Stimulated activated CD4-positive, alpha-beta T cell treated with anti-CD3 and anti-CD28 coated beads, Interleukin-2, amount 100 ng/mL, for 24 hours (primary cell): ENCODE results near the gene FOXN1.
A peak's percentile ranks its signal among the peaks of the same experiment; 100 is the strongest.

Source experiments
- DNase-seq, 2 donors: peaks; one replicate each; pipeline ENCODE4 v3.0.0-alpha.2; 2020

Gene FOXN1

DNA sequence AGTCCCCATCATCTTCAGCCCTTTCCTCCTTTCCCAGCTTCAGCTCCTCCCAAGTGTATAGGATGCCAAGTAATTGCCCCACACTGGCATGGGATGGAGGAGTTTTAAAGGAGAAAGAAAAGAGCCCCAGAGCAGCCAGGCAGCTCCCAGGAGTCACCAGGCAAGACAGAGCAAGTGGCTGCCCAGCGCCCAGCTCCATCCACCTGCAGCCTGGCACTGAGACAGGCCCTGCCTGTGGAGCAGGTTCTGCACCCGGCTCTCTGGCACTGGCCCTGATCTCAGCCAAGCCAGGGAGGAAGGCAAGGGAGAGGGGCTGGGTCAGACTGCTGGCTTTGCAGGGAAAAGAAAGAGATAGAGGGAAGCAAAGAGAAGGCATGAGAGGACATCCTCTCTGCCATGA is 21.7 kb downstream of the FOXN1 start:
- DNase-seq, result no peak

DNA sequence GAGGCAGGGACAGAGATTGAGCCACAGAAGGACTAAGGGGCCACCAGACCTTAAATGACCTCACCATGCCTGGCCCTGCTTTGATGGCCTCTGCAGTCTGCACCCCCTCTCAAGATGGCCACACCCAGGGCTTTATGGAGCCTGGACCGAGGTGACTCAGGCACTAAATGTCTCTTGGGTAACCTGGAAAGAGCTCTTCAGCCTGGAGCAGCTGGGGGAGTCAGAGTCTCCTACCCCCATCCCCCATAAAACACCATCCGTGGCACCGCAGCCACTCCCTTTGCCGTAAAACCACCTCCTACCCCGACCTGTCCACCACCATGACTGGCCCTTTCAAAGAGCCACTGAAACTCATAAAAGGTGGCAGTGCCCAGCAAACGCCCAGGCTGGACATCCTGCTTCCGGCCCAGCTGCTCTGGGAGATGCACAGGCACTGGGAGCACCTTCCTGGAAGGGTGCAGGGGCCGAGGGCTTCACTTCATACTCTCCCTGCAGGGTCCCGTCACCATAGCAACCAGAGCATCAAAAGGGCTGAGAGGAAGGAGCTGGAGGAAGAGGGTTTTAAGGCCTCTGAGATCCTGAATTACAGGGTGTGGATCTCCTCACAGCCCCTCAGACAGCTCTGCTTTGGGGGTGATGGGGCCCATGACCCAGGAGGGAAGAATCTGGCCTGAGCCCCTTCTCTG is 22.3 kb downstream of the FOXN1 start:
- no peak for DNase-seq

DNA sequence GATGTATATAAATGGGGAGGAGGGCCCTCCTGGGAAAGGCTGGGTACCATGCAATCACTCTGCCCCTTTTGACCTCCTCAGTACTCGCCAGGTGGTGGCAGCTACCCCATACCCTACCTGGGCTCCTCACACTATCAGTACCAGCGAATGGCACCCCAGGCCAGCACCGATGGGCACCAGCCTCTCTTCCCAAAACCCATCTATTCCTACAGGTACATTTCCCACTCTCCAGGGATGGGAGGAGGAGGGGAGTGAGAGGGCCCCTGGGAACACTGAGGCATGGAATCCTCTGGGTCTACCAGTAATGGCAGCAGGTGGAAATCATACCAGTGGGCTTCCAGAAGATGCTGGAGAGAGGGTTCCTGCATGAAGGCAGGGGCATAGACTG is 22.9 kb downstream of the FOXN1 start:
- no peak for DNase-seq

DNA sequence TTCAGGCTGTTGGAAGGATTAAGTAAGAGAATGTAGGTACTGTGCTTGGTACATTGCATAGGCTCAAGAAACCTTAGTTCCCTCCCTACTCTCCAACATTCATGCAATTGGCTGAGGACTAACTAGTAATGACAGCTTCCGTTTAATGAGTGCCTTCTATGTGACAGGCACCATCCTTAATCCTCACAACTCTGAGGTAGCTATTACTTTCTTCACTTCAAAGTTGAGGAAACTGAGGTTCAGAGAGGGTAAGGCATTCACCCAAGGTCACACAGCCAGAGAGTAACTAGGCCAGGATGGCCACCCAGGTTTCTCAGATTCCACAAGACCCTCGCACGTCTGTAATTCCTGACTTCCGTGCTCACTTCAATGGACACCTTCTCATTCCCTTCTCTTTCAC is 24.1 kb downstream of the FOXN1 start:
- no peak for DNase-seq

DNA sequence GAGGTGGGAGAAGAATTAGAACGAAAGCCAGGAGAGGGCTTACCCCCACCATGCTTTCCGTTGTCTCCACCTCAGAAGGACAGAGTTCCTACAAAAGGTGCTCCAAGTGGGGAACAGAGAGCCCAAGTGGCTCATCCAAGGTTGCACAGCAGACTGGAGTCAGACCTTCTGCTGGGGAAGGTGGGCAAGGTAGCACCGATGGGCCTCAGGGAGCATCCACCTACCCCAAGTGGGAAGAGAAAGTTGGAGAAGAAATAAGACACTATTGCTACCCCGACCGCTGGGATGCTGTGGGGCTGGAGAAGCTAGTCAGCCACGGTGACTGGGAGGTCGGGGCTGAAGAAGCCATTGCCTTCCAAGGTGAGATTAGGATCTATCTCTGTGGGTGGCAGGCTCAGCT is 24.8 kb downstream of the FOXN1 start:
- no peak for DNase-seq

DNA sequence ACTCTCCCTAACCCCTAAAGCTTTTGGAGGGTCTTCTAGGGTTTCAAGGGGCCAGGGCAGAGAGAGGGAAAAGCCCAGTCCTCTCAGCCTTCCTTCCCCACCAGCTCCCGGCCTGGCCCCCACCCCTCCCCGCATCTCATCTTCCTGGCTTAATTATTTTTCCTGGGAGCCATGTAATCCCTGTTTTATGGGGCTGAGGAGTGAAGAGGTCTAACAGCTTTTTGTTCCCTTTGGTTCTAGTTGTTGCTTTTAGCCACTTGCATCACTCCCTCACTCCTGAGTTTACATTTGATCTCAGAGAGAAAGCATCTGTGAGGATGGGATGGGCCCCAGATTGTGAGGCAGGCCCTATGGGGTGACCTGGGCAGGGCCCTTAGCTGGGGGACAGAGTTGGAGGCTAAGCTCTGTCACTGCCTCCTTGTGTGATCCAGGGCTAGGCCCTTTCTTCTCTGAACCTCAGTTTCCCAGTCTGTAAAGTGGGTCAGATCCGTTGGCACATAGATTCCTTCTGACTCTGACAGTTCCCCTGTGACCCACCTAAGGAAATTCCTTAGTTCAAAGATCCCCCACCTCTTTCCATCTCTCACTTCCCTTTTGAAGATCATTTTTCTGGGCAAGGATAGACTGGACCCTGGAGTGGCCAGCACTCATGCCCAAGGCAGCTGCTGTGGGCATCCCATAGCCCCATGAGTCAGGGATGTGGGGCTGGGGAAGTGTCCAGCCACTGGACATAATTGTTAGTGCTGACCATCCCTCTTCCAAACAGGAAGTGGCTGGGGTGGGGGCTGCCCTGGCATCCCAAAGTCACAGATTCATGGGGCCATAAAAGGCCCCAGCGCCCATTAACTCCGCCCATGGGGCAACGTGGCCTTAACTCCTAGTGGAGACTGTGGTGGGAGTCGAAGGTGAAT is 26.2 kb downstream of the FOXN1 start:
- no peak for DNase-seq

DNA sequence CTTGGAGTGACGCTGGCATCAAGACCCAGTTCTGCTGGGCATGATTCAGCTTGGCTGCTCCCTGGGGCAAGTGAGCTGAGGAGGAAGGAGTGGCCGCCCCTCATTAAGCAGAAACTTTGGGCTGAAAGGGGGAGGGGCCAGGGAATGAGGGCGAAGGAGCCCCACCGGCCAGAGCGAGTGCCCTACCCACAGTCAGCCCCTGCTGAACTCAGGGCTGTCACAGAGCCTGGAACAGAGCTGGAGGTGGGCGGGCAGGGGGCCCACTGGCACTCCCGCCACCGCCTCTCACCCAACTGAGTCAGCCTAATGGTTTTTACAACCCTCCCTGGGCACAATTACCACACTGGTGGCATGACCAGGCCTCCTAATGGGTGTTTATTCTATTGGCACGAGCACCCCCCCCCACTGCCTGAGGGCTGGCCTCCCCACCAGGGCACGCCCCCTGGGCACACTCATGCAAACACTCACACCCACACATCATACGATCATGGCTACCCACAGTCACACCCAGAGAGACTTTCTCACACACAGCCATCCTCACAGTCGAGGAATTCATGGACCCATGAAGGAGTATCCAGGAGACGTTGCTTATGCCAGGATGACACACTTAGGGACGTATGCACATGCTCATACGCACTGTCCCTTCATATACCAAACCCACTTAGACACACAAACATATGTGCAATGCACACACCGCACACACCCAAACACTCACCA is 27.1 kb downstream of the FOXN1 start:
- DNase-seq, result no peak

DNA sequence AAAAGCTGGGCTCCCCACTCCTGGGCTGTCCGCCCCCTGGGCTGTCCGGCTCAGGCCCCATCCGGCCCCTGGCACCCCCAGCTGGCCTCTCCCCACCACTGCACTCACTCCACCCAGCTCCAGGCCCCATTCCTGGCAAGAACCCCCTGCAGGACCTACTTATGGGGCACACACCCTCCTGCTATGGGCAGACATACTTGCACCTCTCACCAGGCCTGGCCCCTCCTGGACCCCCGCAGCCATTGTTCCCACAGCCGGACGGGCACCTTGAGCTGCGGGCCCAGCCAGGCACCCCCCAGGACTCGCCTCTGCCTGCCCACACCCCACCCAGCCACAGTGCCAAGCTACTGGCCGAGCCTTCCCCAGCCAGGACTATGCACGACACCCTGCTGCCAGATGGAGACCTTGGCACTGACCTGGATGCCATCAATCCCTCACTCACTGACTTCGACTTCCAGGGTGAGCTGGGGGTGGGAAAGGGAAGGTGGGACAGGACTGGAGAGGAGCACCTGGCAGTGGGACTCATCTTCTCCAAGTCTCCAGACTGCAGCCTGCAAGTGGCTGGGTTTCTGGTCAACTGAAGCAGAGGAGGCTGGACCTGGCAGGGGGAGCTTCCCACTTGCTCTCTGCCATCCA is 28.7 kb downstream of the FOXN1 start:
- no peak for DNase-seq

DNA sequence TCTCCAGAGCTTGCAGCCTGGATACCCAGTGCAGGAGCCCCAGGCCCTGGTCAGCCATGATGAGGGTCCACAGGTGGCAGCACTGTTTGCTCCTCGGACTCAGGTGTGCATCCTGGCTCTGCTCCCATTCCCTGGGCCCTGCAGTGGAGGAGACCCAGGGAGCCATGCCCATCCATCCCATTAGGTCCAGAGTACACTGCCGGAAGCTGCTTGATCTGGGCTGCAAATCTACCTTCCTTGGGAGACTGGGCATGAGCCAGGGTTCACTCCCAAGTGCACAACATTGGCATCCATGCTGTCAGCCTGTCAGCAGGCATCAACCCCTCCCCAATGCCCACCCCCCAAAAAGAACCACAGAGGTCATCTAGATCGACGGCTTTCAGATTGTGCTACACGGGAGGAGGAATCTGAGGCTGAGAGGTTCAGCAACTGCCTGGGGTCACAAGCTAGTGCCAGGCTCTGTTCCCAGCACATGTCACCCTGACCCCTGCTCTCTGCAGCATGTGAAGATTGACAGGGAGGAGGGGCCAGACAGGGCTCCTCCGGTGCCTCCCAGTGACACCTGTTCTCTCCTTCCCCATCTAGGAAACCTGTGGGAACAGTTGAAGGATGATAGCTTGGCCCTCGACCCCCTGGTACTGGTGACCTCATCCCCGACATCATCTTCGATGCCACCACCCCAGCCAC is 30.5 kb downstream of the FOXN1 start:
- no peak for DNase-seq

DNA sequence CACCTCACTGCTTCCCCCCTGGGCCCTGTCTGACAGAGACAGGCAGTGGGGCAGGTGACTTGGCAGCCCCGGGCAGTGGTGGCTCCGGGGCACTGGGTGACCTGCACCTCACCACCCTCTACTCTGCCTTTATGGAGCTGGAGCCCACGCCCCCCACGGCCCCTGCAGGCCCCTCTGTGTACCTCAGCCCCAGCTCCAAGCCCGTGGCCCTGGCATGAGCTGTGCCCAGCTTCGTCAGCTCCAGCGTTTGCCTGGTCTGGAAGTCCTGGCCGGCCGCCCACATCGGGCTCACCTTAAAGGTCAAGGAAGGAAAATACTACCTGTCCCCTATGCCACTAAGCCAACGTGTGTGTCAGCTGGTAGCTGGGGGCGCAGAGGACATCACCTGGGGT is 31.1 kb downstream of the FOXN1 start:
- no peak for DNase-seq

DNA sequence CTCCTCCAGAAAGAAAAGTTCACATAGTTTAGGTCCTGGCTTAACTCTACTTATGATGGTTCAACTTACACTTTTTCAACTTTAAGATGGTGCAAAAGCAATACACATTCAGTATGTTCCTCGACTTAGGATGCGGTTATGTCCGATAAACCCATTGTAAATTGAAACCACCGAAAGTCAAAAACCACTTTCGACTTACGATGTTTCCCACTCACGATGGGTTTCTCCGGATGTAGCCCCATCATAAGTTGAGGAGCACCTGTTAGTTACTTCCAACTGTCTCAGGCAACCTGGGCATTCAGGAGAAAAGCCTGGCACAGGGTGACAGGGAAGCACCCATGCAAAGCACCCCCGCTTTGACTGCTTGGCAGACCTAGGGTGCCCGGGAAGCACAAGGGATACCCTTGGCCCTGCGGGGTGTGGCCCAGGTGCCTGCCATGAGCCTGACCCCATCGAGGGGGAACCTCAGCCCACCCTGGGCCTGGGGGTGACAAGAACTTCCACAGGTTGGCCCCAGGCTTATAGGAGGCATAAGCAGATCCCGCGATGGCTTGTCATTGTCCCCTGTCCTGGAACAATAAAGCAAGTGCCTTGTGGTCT is 32.2 kb downstream of the FOXN1 start:
- no peak for DNase-seq

DNA sequence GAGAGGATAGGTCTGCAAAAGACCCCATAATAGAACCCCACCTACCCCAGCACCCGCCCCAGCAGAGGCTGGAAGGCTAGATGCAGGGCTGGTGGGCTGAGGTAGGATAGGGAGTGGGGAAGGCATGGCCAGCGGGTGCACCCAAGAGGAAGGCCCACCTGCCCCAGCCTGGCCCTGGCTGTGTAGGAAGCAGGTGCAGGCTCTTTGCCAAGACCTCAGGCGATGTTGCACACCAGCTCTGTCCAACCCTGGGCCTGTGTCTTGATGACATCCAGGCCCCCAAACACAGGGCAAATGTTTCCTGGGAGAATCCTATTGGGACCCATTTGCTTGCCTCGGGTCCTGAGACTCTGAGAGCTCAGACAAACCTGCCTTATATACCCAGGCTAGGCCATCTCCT is 34.1 kb downstream of the FOXN1 start:
- DNase-seq, result no peak

DNA sequence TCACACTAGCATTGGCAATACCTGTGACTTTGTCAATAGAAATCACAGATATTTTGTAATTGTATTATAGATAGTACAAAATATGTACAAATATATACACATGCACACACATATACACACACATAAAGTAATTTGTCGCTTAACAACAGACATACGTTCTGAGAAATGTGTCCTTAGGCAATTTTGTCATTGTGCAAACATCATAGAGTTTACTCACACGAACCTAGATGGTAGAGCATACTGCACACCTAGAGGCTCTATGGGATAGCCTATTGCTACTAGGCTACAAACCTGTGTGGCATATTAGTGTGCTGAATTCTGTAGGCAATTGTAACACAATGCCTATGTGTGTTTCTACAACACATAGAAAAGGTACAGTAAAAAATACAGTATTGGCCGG is 35.3 kb downstream of the FOXN1 start:
- DNase-seq, result no peak

DNA sequence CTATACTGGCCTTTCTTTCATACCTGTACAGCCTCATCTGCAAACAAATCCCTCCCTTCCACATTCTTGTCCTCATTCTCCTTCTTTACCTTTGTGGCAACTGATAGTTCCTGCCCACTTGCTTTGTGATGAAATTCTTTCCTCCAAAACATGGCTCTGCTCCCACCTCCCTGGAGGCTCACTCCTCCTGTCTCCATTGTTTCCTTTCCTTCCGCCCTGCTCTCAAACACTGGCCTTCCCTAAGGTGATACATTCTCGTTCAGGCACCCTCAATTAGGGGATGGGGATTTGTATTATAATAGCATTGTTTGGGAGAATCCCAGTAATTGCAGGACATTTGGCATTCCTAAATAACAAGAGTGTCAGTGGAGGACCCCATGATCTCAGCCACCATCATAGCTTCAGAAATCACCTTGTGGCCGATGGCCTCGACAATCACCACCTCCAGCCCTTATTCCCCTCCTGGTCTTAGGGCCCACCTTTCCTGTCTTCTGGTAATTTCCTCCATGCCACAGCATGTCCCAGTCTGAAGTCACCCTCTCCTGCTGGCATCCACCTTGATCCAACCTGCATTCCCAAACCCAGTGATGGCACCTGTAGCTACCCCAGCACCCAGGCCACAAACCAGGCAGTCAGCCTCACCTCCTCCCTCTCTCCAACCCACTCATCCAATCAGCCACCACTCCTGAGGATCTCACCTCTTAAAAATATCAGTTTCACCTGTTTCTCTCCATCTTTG is 38.4 kb downstream of the FOXN1 start:
- DNase-seq, result no peak

DNA sequence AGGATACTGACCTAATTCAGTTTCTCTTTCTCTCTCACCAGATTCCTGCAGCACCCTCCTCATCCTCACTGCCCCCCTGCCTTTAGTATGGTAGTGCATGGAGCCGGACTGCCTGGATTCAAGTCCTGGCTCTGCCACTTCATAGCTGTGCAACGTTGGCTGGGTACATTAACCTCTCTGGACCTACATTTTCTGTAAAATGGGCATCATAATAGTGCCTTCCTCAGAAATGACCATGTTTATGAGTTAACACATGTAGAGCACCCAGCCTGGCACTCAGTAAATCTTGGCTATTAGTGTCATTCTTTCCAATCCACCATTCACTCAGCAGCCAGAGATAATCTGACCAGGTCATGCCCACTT is 39.0 kb downstream of the FOXN1 start:
- no peak for DNase-seq

DNA sequence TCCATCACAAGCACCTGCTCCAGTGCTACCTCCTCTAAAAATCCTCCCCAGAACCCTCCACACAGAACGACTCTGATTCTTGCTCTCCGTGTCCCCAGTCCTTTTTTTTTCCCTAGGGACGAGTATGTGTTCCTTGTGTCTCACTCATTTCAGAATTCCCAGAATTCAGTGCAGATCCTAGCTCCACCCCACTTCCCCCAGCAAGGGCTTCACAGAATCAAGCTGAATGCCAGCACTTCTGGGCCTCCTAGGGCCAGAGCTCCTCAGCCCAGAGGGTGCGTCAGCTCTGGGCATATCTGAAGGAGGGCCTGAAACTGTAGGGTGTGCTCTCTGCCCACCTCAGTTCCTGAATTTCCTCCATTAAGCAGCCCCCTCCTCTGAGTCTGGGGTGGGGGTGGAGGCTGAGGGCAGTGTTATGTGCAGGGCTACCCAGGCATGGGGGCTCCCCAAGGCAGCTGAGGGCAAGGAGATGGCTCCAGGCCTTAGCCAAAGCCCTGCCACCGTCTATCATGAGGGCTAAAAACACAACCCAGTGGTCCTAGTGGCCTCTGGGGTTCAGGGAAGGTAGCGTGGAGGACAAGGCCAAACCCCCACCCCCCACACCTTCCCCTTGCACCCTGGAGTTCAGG is 39.8 kb downstream of the FOXN1 start:
- DNase-seq, result no peak

DNA sequence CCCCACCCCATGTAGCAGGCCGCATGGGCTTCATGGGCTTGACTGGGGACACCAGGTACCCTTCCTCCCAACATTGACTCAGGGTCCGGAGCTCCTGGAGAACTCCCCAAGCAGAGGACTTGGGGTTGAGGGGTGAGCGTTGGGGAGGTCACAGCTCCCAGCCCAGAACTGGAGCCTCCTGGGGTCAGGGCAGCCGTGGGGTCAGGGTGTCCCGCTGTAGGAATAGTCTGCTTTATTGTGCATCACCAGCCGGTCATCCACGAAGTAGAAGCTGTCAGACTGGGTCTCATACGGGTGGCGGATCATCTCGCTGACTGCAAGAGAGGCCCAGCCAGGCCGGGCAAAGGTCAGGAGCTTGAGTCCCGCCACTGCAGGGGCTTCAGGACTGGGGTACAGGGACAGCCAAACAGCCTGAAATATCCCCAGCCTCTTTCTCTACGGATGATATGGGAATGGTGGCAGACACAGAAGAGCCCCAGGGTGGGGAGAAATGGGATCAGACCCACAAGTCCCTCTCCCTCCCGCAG is 41.0 kb downstream of the FOXN1 start:
- no peak for DNase-seq

DNA sequence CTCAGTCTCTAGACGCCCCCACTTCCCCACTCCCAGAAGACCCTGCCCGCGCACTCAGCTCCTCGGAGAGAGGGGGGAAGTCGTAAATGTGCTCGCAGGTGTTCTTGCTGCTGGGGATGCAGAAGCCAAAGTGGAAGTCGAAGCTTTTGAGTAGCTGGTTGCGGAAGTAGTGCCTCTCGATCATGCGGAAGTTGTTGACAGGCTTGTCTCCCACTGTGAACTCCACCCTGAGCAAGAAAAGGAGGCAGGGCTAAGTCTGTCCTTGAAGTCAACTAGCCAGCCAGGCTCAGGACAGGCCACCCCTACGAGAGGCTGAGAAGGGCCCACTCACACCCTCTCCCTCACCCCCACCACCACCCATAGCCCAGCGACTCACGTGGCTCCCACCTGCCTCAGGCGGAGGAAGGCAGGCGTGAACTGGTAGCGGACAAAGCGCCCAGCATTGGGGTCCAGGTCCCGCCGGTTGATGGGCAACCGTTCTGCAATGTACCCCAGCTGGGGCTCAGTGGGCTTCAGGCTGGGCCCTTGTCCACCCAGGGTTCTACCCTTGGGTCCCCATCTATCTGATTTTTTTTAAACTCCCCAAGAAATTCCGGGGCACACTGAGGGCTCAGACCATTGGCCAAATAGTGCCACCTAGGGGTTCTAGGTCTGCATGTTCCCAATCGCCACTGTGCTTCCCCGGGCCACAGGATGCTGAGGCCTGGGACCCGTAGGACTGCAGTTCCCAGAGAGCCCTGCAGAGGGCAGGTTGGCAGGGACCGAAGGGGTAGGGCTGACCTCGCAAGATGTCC is 41.7 kb downstream of the FOXN1 start:
- DNase-seq, result peak; percentile 73 to 84

DNA sequence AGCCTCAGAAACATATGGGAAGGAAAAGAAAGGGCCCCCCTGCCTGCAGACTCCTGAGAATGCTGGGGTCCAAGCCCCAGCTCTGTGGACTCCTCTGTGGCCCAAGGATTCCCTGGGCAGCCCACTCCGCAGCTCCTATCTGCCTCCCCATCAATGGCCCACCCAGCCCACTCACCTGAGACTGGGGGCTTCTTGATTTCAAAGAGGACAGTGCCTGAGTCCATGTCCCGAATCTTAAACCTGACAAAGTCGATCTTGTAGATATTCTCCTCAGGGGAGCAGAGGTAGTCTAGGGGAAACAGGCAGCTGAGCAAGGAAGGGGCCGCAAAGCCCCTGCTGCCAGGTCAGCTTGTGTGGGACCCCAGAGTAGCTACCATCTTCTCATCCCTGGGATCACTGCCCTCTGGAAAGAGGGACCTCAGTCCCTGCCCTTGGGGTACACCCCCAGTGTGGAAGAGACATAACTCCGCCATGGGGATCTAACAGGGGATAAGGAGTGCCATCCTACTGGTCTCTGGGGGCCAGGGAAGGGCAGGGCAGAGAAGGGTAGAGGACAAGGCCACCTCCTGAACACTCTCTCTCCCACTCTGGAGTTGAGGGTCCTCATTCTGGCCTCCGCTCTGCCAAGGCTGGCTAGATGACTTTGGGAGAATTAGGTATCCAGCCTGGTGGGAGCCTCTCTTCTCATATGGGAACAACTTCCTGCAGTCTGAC is 42.4 kb downstream of the FOXN1 start:
- no peak for DNase-seq
